Measurements from ENCODE around the gene PYGM.

GRCh38 chr11:64736654-64737053 is 23.1 kb downstream of the PYGM start:
- no peak for TF ChIP-seq CTCF (IDR thresholded peaks at IDR 0.05)
- no peak for TF ChIP-seq POLR2A (IDR thresholded peaks at IDR 0.05)

All from lower leg skin (tissue), 3 donors.